D341Med (cell line): ENCODE data around the gene ARL4A.
"Not testable (repeated sequence)": the region's sequence is repeated elsewhere in the genome, so short reads cannot be mapped to it uniquely, and the experiment has no call there.

ENCODE experiments used
- DNase-seq: peaks from one replicate; pipeline ENCODE4 v3.0.0; 2012; ENCODE audit warnings: low spot score

Gene ARL4A

GRCh38 chr7:12670000-12670729, 17.3 kb upstream of the ARL4A start:
- DNase-seq: no peak

- DNase-seq: no peak
Observed at GRCh38 chr7:12670743-12671520, 16.5 kb upstream of the ARL4A start.

GRCh38 chr7:12673436-12673835, 14.0 kb upstream of the ARL4A start:
- DNase-seq: not testable (repeated sequence)

- no peak for DNase-seq
Observed at GRCh38 chr7:12674053-12674452, 13.4 kb upstream of the ARL4A start.

- peak; percentile 37 for DNase-seq
Observed at GRCh38 chr7:12674861-12675260, 12.6 kb upstream of the ARL4A start.

- no peak for DNase-seq
Observed at GRCh38 chr7:12683678-12684585, 3.5 kb upstream of the ARL4A start.

GRCh38 chr7:12684733-12685132, 2.7 kb upstream of the ARL4A start:
- DNase-seq: no peak

GRCh38 chr7:12685550-12685949, 1.9 kb upstream of the ARL4A start:
- peak; percentile 42 for DNase-seq

GRCh38 chr7:12686234-12686890, 1.1 kb upstream of the ARL4A start:
- peak; percentile 94 for DNase-seq

GRCh38 chr7:12687718-12688171, 312 bp downstream of the ARL4A start:
- DNase-seq: no peak

- DNase-seq: not testable (repeated sequence)
Observed at GRCh38 chr7:12688485-12689170, 1.2 kb downstream of the ARL4A start.

- no peak for DNase-seq
Observed at GRCh38 chr7:12689451-12689850, 2.0 kb downstream of the ARL4A start.

- no peak for DNase-seq
Observed at GRCh38 chr7:12690041-12690878, 2.8 kb downstream of the ARL4A start.

- not testable (repeated sequence) for DNase-seq
Observed at GRCh38 chr7:12691388-12691787, 4.0 kb downstream of the ARL4A start.

GRCh38 chr7:12692035-12692434, 4.6 kb downstream of the ARL4A start:
- no peak for DNase-seq

GRCh38 chr7:12692479-12693259, 5.2 kb downstream of the ARL4A start:
- no peak for DNase-seq

- DNase-seq: no peak
Observed at GRCh38 chr7:12694817-12695216, 7.4 kb downstream of the ARL4A start.

- DNase-seq: no peak
Observed at GRCh38 chr7:12695965-12696364, 8.5 kb downstream of the ARL4A start.

GRCh38 chr7:12699299-12699698, 11.9 kb downstream of the ARL4A start:
- DNase-seq: no peak
